SH-SY5Y (cell line): ENCODE measurements around the gene CDH4.

ENCODE experiments used
- GATA2 ChIP-seq: IDR thresholded peaks from 2 replicates; pipeline ENCODE4 v1.6.1; 2011; ENCODE audit warnings: mild to moderate bottlenecking, low read depth, low read length
- GATA3 ChIP-seq: IDR thresholded peaks from 2 replicates; pipeline ENCODE4 v1.6.1; 2011; ENCODE audit warnings: low read depth, mild to moderate bottlenecking, low read length, moderate library complexity

Gene CDH4

DNA sequence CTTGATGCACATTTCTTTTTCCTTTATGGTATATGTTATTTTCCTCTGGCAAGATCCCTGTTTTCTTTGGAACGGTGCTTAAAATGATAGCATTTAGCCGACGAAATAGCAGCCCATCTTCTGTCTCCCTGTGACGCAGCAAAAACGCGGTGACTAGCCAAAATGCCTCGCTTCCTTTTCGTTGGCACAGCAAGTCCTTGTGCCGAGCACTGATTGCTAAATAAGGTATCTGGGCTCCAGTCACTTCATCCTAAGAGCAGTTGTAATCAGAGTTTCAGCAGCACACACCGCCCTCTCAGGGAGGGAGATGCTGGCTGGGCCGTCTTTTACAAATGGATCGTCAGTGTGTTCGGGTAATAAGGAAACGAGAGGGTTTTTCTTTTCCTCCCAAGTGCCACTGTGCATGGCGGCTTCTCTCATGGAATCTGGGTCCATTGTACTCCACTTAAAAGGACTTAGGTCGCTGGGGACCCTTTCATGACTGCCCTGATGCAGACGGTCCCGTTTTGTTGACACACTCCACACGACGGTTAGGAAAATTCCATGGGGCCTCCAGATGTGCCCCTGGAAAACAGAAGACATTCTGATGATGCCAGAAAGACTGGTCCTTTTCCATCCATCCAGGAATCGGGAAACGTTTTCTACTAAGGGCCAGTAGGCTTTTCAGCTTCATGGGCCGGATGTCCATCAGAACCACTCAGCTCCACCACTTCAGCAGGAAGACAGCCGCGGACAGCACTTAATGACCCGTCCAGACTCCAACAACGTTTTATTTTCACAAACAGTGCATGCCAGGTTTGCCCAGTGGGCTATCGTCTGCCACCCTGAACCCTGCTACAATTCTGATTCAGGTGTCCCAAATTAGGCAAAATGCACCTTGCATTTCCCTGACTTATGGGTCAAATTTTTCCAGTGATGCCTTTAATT is 185.5 kb downstream of the CDH4 start:
- TF ChIP-seq GATA3 (no peak), GATA2 (no peak)

DNA sequence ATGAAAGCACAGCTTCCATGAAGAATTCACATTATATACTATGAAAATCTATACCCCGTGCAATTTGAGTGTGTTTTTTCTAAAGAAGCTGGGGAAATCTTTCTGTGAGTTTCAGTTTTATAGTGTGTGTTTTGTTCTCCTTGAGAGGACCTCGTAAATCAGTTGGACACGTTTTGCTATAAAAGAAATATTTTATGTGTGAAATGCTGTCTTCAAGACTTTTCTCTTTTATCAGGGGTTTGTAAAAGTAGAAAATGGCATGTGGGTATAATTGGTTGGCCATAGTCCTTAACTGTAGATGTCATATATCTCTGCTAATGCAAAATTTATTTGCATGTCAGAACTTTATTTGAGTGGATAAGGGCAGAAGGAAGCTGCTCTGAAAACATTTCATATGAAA is 186.2 kb downstream of the CDH4 start:
- TF ChIP-seq GATA3 = no peak
- TF ChIP-seq GATA2 = no peak

DNA sequence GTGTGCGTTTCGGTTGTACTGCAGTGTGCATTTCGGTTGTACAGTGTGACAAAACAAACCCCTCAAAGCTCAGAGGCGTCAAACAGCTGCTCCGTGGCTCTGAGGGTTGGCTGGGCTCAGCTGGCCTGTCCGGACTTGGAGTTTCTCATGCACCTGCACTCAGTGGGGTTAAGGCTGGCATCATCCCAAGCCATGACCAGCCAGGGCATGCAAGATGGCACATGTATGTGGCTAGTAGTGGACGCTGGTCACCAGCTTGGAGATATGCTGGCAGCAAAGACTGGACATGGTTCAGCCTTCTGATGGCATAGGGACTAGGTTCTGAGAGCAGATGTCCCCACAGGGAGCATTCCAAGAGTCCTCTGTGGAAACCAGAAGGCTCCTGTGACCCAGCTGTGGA is 187.2 kb downstream of the CDH4 start:
- TF ChIP-seq GATA2 (no peak), GATA3 (no peak)

DNA sequence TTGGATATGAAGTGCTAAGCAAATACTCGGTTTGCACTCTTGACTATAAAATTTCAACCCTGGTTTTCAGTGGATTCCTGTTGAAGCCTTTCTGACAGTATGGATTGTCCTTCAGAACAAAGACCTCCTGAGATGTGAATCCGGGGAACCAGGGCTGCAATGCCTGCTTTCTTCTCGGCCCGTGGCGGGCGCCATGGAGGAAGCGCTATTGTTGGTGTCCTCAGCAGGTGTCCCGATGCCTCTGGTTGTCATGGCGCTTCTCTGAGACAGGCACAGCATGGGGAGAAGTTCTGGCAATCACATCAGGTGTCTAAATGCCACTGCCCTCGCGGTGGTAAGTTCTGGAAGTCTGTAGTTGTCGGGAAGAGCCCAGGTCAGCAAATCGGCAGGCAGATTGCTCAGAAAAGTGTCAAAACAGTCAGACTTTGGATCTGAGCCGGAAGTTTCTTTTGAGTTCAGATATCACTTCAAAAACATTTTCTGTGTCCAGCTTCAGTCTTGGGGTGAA is 188.5 kb downstream of the CDH4 start:
- TF ChIP-seq GATA3 = no peak
- TF ChIP-seq GATA2 = no peak

DNA sequence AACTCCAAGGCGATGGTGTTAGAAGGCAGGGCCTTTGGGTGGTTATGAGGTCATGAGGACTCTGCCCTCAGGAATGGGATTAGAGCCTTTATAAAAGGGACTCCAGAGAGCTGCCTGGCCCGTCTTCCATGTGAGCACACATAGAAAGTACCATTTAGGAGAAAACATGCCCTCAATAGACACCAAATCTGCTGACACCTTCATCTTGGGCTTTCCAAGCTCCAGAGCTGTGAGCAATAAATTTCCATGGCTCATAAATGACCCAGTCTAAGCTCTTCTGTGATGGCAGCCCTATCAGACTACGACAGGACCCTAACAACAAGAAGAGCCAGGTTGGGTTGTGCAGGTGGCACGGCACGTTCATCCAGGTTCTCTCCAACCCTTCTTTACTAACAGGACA is 189.5 kb downstream of the CDH4 start:
- no peak for TF ChIP-seq GATA3
- TF ChIP-seq GATA2 = no peak

DNA sequence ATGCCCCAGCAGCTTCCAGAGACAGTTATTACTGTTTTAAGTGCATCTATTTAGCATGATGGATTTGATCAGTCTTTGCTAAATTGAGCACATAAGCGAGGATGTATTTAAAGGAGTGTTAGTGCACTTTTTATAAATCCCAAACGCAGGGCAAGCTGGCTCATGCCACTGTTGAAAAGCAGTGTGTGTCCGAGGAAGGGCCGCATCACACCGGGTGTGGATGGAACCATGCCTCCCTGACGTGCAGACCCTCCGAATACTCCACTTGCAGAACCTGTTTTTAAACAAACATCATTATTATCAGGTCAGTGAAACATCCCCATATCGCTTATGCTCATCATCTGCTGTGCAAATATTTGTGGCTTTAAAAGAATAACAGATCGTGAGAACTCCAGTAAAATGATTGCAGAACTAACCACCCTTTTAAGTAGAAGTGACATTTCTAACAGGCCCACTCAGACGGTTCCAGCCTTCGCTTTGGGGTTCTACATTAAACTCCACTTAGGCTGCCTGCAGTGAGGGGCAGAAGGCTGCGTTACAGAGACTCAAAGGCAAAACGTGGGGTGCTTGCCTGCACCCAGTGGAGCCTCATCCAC is 190.1 kb downstream of the CDH4 start:
- TF ChIP-seq GATA2 = no peak
- TF ChIP-seq GATA3 = no peak

DNA sequence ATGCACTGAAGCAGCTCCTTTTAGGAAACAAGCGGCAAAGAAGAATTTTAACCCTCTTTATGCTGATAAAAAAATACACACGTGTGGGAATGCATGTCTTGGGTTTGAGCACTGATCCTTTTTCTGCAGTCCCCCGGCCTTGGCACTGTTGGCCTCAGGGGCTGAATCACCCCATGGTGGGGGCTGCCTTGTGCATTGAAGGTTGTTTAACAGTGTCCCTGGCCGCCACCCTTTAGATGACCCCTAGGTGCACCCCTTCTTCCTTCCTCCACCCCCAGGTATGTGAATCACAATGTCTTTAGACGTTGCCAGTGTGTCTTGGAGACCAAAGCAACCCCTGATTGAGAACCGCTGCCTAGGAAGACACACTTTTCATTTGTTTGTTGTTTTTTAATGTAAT is 190.7 kb downstream of the CDH4 start:
- TF ChIP-seq GATA2 = no peak
- no peak for TF ChIP-seq GATA3

DNA sequence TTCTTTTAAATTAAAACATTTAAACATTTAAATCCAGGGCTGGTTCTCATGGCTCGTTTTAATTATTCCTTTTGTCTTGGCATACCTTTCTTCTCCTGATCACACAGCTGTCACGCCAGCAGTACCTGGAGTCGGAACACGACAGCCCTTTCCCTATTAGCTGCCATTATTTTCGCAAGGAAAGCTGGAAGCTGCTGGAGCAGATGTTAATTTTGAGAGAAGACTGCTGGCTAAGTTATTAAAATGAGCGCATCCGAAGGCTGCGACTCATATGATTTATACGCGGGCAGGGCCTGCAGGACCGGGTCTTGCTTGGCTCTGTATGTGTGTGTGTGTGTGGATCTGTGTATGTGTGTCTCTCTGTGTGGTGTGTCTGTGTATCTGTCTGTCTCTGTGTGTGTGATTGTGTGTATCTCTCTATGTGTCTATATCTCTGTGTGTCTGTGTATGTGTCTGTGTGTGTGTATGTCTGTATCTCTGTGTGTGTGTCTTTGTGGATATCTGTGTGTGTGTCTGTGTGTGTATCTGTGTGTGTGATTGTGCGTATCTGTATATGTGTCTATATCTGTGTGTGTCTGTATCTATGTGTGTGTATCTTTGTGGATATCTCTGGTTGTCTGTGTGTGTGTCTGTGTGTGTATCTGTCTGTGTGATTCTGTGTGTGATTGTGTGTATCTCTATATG is 191.5 kb downstream of the CDH4 start:
- TF ChIP-seq GATA3 = no peak
- no peak for TF ChIP-seq GATA2

DNA sequence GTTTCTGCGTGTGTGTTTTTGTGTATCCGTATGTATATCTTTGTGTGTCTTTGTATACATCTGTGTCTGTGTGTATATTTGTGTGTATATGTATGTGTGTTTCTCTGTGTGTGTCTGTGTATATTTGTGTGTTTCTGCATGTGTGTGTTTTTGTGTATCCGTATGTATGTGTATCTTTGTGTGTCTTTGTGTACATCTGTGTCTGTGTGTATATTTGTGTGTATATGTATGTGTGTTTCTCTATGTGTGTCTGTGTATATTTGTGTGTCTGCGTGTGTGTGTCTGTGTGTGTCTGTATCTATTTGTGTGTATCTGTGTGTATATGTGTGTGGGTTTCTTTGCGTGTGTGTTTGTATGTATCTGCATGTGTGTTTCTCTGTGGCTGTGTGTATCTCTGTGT is 192.6 kb downstream of the CDH4 start:
- TF ChIP-seq GATA3 (no peak), GATA2 (no peak)

DNA sequence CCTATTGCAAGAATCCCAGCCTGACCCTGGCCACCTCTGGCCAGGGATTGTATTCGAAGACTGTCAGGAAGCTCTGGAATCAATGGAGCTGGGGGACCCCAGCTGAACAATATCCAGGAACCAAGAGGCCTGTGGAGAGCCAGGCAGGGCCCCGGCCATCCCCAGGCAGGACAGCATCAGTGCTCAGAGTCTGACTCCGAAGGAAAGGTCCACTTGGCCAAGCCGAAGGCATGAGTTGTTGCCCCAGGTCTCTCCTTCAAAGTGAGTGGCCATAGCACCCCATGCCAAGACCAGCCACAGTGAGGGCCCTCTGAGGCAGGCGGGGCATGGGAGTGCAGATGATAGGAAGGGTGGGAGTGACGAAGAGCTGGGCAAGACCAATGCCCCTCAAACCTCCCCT is 193.1 kb downstream of the CDH4 start:
- TF ChIP-seq GATA2 (no peak), GATA3 (no peak)

DNA sequence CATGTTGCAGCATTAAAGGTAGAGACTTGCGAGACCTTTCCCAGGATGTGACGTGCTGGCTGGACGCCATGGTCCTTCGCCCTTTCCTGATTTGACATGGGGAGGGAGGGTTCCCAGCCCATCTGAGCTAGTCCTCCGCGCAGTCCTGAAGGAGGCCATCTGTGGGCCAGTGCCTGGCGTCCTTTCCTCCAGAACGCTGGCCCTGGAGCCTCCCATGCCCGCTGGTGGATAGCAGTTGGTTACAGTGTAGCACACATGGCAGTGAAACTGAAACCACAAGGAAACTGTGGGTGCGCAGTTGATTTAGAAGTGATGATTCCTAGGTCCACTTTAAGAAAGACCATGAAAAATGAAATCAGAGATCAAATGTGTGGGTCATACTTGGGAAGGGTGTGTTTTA is 193.7 kb downstream of the CDH4 start:
- TF ChIP-seq GATA3 (no peak), GATA2 (no peak)

DNA sequence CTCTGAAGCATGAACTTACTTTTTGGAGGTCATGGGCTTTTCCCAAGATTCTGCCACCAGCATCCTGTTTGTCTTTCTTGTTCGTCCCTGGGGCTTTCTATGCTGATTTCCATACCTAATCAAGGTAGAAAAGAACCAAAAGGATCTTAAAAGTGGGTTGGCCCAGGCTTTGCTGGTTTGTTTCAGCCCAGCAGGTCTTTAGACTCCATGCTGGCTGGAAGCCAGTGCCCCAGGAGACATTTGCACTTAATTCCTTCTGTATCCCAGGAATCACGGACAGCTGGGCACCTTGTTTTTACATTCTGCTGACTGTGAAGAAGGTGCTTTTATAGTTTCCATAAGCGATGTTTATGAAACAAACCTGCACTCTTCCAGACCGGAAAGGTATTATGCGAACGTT is 195.9 kb downstream of the CDH4 start:
- TF ChIP-seq GATA3 (no peak), GATA2 (no peak)

DNA sequence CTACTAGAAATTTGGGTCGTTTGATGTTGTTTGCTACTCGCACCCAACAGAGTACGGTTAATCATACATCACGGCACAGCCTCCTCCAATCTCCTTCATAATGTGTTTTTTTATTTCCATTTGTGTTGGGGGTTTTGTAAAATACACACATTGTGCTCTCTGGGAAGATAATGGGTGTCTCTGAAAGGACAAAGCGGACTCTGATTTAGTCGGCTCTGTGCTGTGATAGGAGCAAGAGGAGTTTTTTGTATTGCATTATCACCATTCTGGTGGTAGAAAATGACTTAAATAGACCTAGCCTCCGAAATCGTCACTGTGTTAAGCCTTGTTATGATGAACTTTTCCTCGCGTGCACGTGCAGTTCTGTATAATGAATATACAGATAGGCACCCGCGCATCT is 196.3 kb downstream of the CDH4 start:
- TF ChIP-seq GATA2 (no peak), GATA3 (no peak)

DNA sequence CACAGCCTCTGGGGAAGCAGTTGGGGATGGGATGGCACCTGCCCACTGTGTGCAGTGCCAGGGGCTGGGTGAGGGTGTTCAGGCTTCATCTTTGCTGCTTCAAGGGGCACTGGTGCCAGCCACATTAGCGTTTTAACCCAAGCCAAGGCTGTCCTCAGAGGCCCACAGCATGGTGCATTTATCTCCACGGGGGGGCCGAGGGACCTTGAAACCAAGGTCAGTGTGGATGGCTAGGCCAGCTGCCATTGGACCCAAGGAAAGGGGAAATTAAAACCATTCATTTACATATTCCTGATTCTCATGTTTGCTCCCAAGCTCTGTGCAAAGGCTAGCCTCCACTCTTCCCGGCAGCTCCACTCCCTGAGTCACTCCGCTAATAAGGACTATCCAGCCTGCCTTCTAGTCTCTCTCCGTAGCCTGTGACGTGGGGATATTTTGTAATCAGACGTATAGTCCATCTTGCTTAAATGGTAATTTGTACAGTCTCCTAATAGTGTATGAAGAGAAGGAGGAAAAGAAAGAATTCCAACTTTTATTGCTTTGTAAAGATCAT is 197.1 kb downstream of the CDH4 start:
- TF ChIP-seq GATA3 (no peak), GATA2 (no peak)

DNA sequence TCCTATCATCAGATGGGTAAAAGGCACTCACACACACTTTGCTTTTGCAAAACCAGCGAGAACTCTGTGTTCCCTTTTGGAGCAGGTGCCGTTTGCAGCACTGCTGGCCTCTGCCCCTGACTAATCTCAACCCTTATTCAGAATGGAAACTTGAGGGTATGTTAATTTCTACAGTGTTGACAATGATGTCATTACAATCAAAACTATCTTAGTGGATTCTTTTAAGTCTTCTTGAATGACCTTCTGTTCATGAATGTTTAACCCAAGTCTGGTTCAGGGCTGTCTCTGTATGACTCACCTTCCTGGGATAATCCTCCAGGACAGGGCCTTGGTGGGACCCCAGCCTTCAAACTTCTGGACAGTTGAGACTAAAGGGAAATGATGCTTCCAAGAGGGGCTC is 197.9 kb downstream of the CDH4 start:
- no peak for TF ChIP-seq GATA3
- no peak for TF ChIP-seq GATA2
